Hematopoietic multipotent progenitor cell treated with erythropoietin and hydrocortisone succinate and interleukin-3 and kit ligand, for 15 days (in vitro differentiated cells): Measurements from ENCODE around the gene ATP8B4.

ENCODE experiments used
- DNase-seq: peaks from one replicate; pipeline ENCODE4 v3.0.0-alpha.2; 2015; ENCODE audit warnings: low spot score

The ATP8B4 gene

GRCh38 chr15:49813625-49814024, 305.4 kb downstream of the ATP8B4 start:
- DNase-seq: no peak

GRCh38 chr15:49810720-49811119, 308.3 kb downstream of the ATP8B4 start:
- no peak for DNase-seq

DNA sequence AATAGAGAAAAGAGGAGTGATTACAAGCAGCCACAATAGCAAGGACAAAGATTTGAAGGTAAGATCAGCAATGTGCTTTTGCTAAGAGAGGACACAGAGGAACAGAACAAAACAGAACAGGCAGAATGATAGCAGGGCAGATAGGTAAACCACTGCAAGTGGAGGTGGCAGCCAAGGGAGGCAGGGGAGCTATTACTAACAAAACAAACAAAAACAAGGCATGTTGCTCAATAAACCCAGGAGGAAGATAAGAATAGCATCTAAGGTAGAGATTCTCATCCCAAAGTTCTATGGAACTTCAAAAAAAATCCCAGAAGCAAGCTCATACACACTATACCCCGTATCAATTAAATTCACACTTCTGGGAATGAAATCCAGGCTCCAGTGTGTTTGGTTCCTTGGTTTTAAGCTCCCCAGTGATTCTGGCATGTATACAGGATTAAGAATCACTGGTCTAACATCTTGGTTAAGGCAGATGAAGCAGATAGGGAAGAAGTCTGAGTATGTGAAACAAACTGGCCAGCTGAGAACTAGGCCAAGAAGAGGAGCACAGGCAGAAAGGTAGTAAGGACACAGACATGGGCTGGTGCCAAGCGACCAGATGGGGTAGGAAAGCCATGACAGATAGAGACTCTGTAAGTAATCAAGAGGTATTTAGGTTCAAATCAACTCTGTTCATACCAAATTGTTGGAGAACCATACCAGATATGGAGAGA, 309.0 kb downstream of the ATP8B4 start:
- DNase-seq: no peak

- DNase-seq: no peak
Observed at GRCh38 chr15:49808341-49808740, 310.7 kb downstream of the ATP8B4 start.
